G401 (cell line): ENCODE data around the gene RNF187. TPM values are rescaled to one million over a fixed set of nuclear protein-coding genes. Genes with fewer than 3 reads are reported as not detected.
"Not testable (repeated sequence)": the region's sequence is repeated elsewhere in the genome, so short reads cannot be mapped to it uniquely, and the experiment has no call there.

Source experiments
- DNase-seq: peaks from one replicate; pipeline ENCODE4 v3.0.0-alpha.2; 2015; ENCODE audit warnings: low spot score
- in situ Hi-C: cut with HindIII; loops from 2 replicates; pipeline ENCODE4 v1.10.0; 2016; ENCODE audit warnings: low sequenced_read_pairs, mixed read lengths
- total RNA-seq: library from RNA; depleted of rRNA; stranded (reverse); fragments of >200 nt; shearing (Covaris generic); gene quantifications from 2 replicates; pipeline ENCODE4 v1.2.3, GENCODE V29; 2014

The RNF187 gene
- total RNA-seq, 1 experiment from 2014 or later, result 136 TPM

GRCh38 chr1:228500901-228501871, 14.0 kb downstream of the RNF187 start:
- in situ Hi-C loops, result no loop called here
- peak; percentile 90 for DNase-seq

DNA sequence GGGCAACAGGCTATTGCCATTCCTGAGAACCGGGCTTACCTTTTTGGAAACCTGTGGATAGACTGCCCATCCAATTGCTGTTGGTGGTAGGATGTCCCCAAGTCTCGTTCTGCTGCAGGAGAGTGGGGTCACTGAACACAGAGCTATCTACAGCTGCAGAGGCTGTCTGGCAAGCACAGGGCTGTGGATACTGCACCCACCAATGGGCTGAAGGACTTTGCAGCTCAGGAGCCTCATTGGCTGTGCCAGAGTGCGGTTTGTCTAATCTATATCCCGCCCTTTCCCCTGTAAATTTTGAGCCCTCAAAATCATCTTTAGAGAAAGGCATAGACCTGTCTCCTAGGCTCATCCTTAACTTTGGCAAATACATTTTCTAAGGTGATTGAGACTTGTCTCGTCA, 15.3 kb downstream of the RNF187 start:
- no peak for DNase-seq
- in situ Hi-C loops, result no loop called here

GRCh38 chr1:228505944-228506343, 18.8 kb downstream of the RNF187 start:
- in situ Hi-C loops, result not testable (repeated sequence)

GRCh38 chr1:228507961-228508652, 20.9 kb downstream of the RNF187 start:
- DNase-seq, result no peak
- in situ Hi-C loops, result no loop called here

More at GRCh38 chr1:228505944-228506343, 18.8 kb downstream of the RNF187 start:
- DNase-seq, result not testable (repeated sequence)

DNA sequence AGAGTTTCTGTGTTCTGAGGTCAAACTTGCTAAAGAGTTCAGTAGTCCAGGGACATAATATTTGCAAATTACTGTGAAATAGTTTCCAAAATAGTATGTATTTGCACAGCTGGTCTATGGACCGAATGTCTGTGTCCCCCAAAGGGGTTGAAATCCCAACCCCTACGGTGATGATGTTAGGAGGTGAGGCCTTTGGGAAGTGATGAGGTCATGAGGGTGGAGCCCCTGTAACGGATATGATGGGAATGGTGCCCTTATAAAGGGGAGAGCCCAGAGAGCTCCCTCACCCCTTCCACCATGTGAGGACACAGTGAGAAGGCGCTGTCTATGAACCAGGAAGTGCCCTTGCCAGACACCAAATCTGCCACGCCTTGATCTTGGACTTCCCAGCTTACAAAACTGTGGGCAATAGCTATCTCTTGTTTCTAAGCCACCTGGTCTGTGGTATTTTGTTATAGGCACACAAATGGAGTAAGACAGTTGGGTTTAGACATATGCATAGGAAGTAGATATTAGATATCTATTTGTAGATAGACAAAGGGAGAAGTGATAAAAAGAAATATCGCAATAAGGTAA, 21.7 kb downstream of the RNF187 start:
- DNase-seq, result no peak
- in situ Hi-C loops, result no loop called here

GRCh38 chr1:228510101-228510802, 23.1 kb downstream of the RNF187 start:
- in situ Hi-C loops, result no loop called here
- peak; percentile 84 for DNase-seq

DNA sequence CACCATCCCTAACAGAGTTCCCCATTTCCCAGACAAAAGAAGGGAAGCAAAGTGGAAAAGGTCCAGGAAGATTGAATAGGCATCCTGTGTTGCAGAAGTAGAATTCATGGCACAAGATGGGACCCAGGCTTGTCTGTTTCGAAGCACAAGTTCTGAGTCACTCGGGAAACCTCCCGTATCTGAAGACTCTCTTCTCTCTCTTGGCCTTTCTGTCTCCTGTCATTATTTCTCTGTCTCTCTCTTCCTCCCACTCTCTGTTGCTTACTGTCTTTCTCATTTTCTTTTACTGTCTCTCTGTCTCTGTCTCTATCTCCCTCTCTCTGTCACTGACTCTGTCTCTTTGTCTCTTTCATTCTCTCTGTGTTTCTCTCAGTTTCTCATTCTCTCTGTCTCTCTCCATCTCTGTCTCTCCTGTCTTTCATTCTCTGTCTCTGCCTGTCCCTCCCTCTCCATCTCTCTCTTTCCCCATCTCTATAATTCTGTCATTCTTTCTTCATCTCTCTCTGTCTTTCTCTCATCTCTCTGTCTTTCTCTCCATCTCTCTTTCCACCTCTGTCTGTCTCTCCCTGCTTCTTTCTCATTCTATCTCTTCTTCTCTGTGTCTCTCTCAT, 23.7 kb downstream of the RNF187 start:
- DNase-seq, result no peak
- in situ Hi-C loops, result no loop called here

DNA sequence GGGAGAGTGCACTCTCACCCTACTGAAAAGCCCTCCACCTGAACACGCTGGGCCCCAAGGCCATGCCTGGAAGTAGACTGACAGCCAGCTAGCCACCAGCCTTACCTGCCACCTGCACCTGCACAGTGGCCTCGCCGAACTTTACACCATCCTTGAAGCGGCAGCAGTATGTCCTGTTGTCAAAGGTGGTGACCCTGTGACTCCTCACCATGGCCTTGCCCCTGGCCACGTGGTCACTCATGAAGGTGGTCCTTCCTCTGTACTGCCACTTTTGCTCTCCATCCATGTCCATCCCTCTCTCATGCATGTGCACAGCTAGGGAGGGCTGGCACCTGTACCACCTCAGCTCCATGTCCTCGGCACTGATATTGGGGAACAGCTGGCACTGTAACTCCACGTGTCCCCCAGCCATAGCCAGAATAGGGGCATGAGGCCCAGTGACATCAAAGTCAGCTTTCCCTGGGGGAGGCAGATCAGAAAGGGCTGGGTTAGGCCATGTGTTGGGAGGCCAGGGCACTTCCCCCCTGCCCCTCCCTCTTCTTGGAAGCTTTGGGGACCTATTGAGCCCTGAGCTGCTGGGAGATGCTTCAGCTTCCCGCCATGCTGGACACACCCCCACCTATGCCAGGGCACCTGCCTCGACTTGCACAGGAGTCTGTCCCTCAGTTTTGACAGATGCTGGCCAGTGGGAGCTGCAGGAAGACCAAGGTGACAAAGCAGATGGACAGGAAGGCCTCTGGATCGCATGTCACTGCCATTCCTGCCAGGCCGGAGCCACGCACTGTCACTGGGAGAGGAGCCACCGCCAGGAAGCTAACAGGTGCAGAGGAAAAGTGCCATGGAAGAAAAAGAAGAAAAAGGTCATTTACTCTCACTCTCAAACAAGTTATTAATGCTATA, 24.6 kb downstream of the RNF187 start:
- peak; percentile 33 for DNase-seq
- in situ Hi-C loops, result no loop called here

DNA sequence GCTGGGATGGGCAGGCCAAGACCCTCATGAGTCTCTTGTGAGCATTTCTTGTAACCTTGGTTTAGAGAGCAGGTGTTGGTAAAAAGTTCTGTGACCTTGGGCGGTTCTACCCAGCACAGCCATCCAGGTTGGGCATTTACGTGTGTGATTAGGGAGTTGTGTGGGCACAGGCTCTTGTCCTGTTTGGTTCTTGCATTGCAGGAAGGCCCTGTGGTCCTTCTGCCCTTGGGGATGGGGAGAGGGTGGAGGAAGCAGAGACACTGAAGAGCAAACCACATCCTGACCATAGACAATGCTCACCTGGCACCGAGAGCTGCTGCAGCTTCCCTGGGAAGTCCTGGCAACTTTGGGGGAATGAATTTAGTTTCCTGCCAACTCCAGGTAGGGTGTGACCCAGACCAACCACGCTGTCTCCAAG, 25.6 kb downstream of the RNF187 start:
- DNase-seq, result no peak
- in situ Hi-C loops, result no loop called here

DNA sequence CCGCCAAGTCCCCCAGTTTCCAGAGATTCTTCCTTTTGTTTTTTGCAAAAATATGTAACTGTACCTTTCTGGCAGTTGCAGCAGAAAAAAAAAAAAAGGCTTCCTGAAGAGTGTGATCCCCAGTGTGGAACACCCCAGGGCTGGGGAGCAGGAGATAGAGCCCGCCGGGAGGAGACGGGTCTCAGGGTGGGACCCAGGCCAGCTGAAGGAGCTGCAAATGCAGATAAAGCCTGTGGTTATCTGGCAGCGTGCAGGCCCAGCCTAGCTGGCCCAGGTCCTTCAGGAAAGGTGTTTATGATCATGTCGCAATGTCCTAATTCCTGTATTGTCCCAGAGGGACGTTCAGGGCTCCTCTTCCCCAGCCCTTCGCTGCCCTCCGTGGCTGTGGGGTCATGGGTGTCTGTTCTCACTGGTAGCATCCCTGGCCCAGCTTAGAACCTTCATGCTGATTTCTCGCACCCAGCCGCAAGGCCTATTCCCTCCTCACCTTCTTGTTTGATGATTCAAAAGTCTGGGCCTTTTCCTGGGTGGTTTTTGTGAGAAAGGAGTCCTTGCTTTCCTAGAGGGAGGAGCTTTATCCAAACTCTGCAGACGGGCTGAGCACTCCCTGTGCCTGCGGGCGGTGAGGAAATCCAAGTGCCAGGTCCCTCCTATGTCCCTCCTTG, 26.2 kb downstream of the RNF187 start:
- in situ Hi-C loops, result no loop called here

GRCh38 chr1:228514421-228514820, 27.2 kb downstream of the RNF187 start:
- no peak for DNase-seq
- in situ Hi-C loops, result no loop called here

More for the DNA sequence above, 26.2 kb downstream of the RNF187 start:
- DNase-seq, result no peak

DNA sequence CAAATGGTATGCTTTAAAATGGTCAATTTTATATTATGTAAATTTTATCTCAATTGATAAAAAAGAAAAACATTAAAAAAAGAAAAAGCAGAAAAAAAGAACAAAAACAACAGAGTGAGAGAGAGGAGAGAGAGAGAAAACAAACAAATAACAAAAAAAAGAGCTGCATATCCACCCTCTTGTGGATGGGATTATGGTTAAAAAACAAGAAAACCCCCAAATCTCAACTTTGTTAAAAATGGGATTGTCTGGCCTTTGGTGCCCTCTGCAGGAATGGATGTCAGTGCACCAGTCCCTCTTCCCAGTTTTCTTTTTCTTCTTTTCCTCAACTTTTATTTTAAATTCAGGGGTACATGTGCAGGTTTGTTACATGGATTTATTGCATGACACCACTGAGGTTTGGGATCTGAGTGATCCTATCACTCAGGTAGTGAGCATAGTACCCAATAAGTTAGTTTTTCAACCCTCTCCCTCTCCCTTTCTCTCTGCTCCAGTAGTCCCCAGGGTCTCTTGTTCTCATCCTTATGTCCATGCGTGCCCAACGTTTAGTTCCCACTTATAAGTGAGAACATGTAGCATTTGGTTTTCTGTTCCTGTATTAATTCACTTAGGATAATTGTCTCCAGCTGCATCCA, 28.1 kb downstream of the RNF187 start:
- peak; percentile 47 for DNase-seq
- in situ Hi-C loops, result no loop called here

DNA sequence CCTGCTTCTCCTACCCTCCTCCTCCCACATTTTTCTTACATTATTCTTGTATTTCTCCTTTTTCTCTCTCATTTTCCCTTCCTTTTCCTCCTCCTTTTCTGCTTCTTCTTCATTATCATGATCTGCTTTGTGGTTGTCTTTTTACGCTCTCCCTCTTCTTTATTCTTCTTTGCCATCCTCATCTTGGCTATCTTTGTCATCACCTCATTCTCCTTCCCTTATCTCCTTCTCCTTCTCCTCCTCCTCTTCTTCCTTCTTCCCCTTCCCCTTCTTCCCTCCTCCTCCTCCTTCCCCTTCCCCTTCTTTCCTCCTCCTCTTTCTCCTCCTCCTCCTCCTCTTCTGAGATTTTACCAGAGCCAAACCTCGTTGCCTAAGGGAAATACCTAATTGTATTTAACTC, 30.5 kb downstream of the RNF187 start:
- in situ Hi-C loops, result no loop called here

GRCh38 chr1:228527596-228527995, 40.4 kb downstream of the RNF187 start:
- DNase-seq, result no peak
- in situ Hi-C loops, result no loop called here

More for the DNA sequence above, 30.5 kb downstream of the RNF187 start:
- no peak for DNase-seq

- in situ Hi-C loops, result no loop called here
- DNase-seq, result no peak
Measured at GRCh38 chr1:228528612-228529011, 41.4 kb downstream of the RNF187 start.

DNA sequence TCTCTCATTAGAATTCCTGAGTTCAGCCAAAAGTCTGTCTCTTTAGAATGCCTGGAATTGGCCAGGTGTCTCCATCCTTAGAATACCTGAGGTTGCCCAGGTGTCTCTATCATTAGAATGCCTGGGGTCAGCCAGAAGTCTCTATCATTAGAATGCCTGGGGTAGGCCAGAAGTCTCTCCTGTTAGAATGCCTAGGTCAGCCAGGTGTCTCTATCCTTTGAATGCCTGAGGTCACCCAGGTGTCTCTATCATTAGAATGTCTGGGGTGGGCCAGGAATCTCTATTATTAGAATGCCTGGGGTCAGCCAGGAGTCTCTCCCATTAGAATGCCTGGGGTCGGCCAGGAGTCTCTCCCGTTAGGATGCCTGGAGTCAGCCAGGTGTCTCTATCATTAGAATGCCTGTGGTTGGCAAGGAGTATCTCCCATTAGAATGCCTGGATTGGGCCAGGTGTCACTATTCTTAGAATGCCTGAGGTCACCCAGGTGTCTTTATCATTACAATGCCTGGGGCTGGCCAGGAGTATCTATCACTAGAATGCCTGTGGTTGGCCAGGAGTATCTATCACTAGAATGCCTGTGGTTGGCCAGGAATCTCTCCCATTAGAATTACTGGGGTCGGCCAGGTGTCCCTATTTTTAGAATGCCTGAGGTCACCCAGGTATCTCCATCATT, 43.0 kb downstream of the RNF187 start:
- in situ Hi-C loops, result no loop called here

More for the DNA sequence above, 43.0 kb downstream of the RNF187 start:
- DNase-seq, result no peak
